ENCODE measurements around the gene DUOXA2.

DNA sequence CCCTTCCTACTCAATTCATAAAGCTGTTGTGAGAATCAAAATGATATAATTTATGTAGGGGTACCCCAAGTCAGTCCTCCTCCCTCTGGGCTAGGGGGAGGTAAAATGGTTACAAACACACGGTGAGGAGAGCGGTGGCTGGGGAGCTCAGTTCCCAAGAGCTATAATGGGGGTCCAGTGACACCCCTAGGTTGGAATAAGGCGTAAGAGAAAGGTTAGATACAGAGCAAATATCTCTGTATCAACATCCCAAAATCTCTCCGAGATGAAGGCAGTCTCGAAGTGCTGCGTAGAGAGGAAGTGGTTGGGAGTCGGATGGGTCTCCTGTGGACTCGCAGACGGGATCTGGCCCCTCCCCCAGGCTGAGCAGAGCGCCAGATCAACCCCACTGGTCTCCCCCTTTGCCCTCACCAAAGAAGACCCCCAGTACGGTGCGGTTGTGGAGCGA is 2.0 kb upstream of the DUOXA2 start:
- no peak for TF ChIP-seq YY1 (IDR thresholded peaks at IDR 0.05; ENCODE audit: insufficient read depth, insufficient read length)
- no peak for TF ChIP-seq ZNF274 (IDR thresholded peaks at IDR 0.05; ENCODE audit: low read depth, low read length)
- TF ChIP-seq SUZ12 (IDR thresholded peaks at IDR 0.05; ENCODE audit: extremely low read depth, insufficient read depth, insufficient read length): peak; percentile 49
